GM23338 (cell line): ENCODE data around the gene PKHD1. TPM values are rescaled to one million over a fixed set of nuclear protein-coding genes. Genes with fewer than 3 reads are reported as not detected.

Experiments used
- ATAC-seq: fragments of 200-7000 bp; cut with Tn5 transposase; 3 replicates; pipeline ENCODE4 v1.9.1; 2020
- DNase-seq: peaks from one replicate; pipeline ENCODE4 v3.0.0-alpha.2; 2015; ENCODE audit warnings: low spot score
- H2AFZ ChIP-seq: fragments of 200-600 bp; sonication (generic); 2 replicates; pipeline ENCODE4 v1.8.0; 2016; ENCODE audit warnings: antibody characterized with exemption, mild to moderate bottlenecking, moderate library complexity
- H3F3A ChIP-seq: fragments of 200-600 bp; sonication (generic); replicated peaks from 2 replicates; pipeline ENCODE4 v1.8.0; 2017; ENCODE audit warnings: antibody characterized with exemption, mixed run types, low read depth
- H3K27ac ChIP-seq: fragments of 200-600 bp; sonication (generic); 2 replicates; pipeline ENCODE4 v1.6.1; 2016; ENCODE audit warnings: low read depth
- H3K27me3 ChIP-seq: fragments of 200-600 bp; sonication (generic); 2 replicates; pipeline ENCODE4 v1.8.0; 2016; ENCODE audit warnings: mild to moderate bottlenecking, mixed run types, moderate library complexity; ENCODE audit not compliant: insufficient read depth
- H3K36me3 ChIP-seq: fragments of 200-600 bp; sonication (generic); 2 replicates; pipeline ENCODE4 v1.8.0; 2016; ENCODE audit warnings: mild to moderate bottlenecking; ENCODE audit not compliant: insufficient read depth
- H3K4me1 ChIP-seq: fragments of 200-600 bp; sonication (generic); 2 replicates; pipeline ENCODE4 v1.8.0; 2016; ENCODE audit warnings: mild to moderate bottlenecking, moderate library complexity; ENCODE audit not compliant: insufficient read depth
- H3K4me2 ChIP-seq: fragments of 200-600 bp; sonication (generic); 2 replicates; pipeline ENCODE4 v1.7.1; 2017; ENCODE audit warnings: mixed run types
- H3K4me3 ChIP-seq: fragments of 200-600 bp; sonication (generic); 2 replicates; pipeline ENCODE4 v1.6.1; 2016; ENCODE audit warnings: mixed run types
- H3K79me2 ChIP-seq: fragments of 200-600 bp; sonication (generic); replicated peaks from 2 replicates; pipeline ENCODE4 v1.8.0; 2017; ENCODE audit warnings: mild to moderate bottlenecking; ENCODE audit not compliant: insufficient read depth
- H3K9me2 ChIP-seq: fragments of 200-600 bp; sonication (generic); 2 replicates; pipeline ENCODE4 v1.8.0; 2017; ENCODE audit not compliant: insufficient read depth
- H4K20me1 ChIP-seq: fragments of 200-600 bp; sonication (generic); replicated peaks from 2 replicates; pipeline ENCODE4 v1.8.0; 2017; ENCODE audit warnings: mild to moderate bottlenecking; ENCODE audit not compliant: insufficient read depth
- H3K27ac Mint-ChIP-seq: 2 replicates; pipeline ENCODE4 v1.8.0; 2020; ENCODE audit warnings: inconsistent platforms, mild to moderate bottlenecking, moderate library complexity, mixed read lengths
- H3K27me3 Mint-ChIP-seq: 3 replicates; pipeline ENCODE4 v1.8.0; 2022; ENCODE audit warnings: low read depth, mild to moderate bottlenecking, moderate library complexity, mixed read lengths, inconsistent platforms; ENCODE audit not compliant: insufficient read depth, poor library complexity
- H3K36me3 Mint-ChIP-seq: 3 replicates; pipeline ENCODE4 v1.8.0; 2021; ENCODE audit warnings: low read depth, mild to moderate bottlenecking, inconsistent platforms, moderate library complexity, mixed read lengths
- H3K4me1 Mint-ChIP-seq: 3 replicates; pipeline ENCODE4 v1.8.0; 2020; ENCODE audit warnings: mild to moderate bottlenecking, inconsistent platforms, mixed read lengths
- H3K4me3 Mint-ChIP-seq: 3 replicates; pipeline ENCODE4 v1.8.0; 2021; ENCODE audit warnings: moderate library complexity, mild to moderate bottlenecking, inconsistent platforms, mixed read lengths
- H3K9me3 Mint-ChIP-seq: 3 replicates; pipeline ENCODE4 v1.8.0; 2020; ENCODE audit warnings: moderate library complexity, mild to moderate bottlenecking, inconsistent platforms, mixed read lengths
- CREB1 ChIP-seq: fragments of 250-450 bp; sonication (Bioruptor Pico); IDR thresholded peaks from 2 replicates; pipeline ENCODE4 v1.5.0; 2020; ENCODE audit warnings: low read depth, mild to moderate bottlenecking, moderate library complexity
- POLR2AphosphoS5 ChIP-seq: IDR thresholded peaks from 2 replicates; pipeline ENCODE4 v1.6.1; 2016; ENCODE audit warnings: antibody characterized with exemption, low read depth
- STAT1 ChIP-seq: IDR thresholded peaks from one replicate; pipeline ENCODE4 v1.6.1; 2016; ENCODE audit warnings: antibody characterized with exemption; ENCODE audit not compliant: unreplicated experiment
- ZNF462 ChIP-seq: fragments of 250-450 bp; sonication (Bioruptor Pico); IDR thresholded peaks from 2 replicates; pipeline ENCODE4 v1.5.0; 2020; ENCODE audit warnings: mild to moderate bottlenecking, moderate library complexity
- polyA plus RNA-seq: library from polyadenylated mRNA; unstranded; fragments of >200 nt; fragmentation: Nextera tagmentation; extraction: Ambion mirVana; gene quantifications from 2 replicates; pipeline ENCODE4 v1.2.1, GENCODE V29; 2016
- total RNA-seq: library from RNA; depleted of rRNA; stranded (reverse); fragments of >200 nt; shearing (Covaris generic); gene quantifications from 2 replicates; pipeline ENCODE4 v1.2.3, GENCODE V29; 2014
- TF ChIP-seq, protein P1 (sequence below): IDR thresholded peaks from 2 replicates; pipeline ENCODE4 v1.6.1; 2016; ENCODE audit warnings: antibody characterized with exemption

PKHD1 gene
- total and polyA plus RNA-seq, 2 experiments from 2014 or later = 0.03 to 0.07 TPM

DNA sequence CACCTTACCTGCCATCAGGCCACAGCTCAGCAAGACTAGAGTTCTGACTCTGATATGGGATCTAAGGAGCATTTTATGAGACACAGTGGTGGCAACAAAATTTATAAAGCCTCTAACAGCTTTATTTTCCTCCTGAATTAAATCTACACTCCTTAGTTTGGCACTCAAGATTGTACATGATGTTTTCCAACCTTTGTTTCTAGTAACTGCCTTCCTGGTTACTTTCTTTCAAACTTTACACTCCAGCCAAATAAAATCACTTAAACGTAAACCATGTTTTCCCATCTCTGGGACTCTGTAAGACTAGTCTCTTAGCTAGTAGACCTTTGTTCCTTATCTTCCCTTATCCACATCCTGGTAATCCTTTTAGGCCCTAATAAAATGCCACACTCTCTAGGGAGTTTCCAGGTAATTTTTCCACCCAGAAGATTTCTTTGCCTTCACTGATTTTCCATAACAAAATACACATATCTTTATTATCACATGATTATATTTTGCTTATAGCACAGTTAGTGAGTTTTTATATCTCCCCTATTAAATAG, 92.1 kb downstream of the PKHD1 start (continued):
- TF ChIP-seq ZNF462 (no peak), STAT1 (no peak), POLR2AphosphoS5 (no peak)
- TF ChIP-seq, protein P1, sequence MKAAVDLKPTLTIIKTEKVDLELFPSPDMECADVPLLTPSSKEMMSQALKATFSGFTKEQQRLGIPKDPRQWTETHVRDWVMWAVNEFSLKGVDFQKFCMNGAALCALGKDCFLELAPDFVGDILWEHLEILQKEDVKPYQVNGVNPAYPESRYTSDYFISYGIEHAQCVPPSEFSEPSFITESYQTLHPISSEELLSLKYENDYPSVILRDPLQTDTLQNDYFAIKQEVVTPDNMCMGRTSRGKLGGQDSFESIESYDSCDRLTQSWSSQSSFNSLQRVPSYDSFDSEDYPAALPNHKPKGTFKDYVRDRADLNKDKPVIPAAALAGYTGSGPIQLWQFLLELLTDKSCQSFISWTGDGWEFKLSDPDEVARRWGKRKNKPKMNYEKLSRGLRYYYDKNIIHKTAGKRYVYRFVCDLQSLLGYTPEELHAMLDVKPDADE = no peak

DNA sequence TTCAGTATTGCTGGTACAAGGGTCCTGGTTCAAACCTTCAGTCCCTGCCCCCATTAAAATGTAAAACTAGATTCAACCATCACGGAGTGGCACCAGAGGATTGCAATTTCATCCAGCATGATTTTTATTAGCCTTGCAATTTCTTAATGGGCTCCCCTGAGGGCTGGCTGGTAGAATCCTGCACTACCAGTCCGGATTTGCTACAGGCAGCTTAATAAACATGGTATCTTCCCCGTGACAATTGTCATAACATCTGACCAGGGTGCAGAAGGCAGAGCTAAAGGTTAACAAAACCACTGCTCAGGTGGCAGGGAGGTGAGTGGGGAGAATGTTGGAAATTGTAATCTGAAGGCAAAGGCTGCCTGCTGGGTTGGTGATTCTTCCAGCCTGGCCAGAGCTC, 94.5 kb downstream of the PKHD1 start:
- no peaks in the 10 kb centered on the region for H3K4me1 ChIP-seq
- no peak overlapping the region for H3K4me3 ChIP-seq
- H3F3A ChIP-seq = no peaks in the 10 kb centered on the region
- H3K27me3 ChIP-seq = no peaks in the 10 kb centered on the region
- H3K79me2 ChIP-seq = no peaks in the 10 kb centered on the region
- H3K36me3 ChIP-seq = no peaks in the 10 kb centered on the region
- Mint-ChIP-seq H3K4me3 (no peak overlapping the region), H3K36me3 (no peaks in the 10 kb centered on the region), H3K27me3 (no peaks in the 10 kb centered on the region), H3K9me3 (no peaks in the 10 kb centered on the region), H3K4me1 (peaks cover 6% of the 10 kb centered on the region; the same call in 2 of the 3 replicates), H3K27ac (no peak overlapping the region)
- H3K9me2 ChIP-seq = 0 out of 2 replicates have a peak, but pooled peaks cover 5% of the 10 kb centered on the region
- H4K20me1 ChIP-seq = no peaks in the 10 kb centered on the region
- ATAC-seq (no peak), DNase-seq (no peak)
- H3K4me2 ChIP-seq = no peak overlapping the region
- H2AFZ ChIP-seq = peak overlapping the region; percentile 72; the same call in 1 of the 2 replicates
- H3K27ac ChIP-seq = no peak overlapping the region
- TF ChIP-seq ZNF462 = no peak
- TF ChIP-seq, protein P1 = no peak
- TF ChIP-seq CREB1 (CRISPR knock-in tag) = no peak
